ENCODE results near the gene FBXL19. TPM values are rescaled to one million over a fixed set of nuclear protein-coding genes. Genes with fewer than 3 reads are reported as not detected.

The FBXL19 gene
- total and polyA plus RNA-seq, 9 of the 15 experiments (the other 6 are each of a cell fraction or from before 2014, with no cell fraction given), result 0.13 to 48.0 (median 13.5) TPM; not detected in 1

DNA sequence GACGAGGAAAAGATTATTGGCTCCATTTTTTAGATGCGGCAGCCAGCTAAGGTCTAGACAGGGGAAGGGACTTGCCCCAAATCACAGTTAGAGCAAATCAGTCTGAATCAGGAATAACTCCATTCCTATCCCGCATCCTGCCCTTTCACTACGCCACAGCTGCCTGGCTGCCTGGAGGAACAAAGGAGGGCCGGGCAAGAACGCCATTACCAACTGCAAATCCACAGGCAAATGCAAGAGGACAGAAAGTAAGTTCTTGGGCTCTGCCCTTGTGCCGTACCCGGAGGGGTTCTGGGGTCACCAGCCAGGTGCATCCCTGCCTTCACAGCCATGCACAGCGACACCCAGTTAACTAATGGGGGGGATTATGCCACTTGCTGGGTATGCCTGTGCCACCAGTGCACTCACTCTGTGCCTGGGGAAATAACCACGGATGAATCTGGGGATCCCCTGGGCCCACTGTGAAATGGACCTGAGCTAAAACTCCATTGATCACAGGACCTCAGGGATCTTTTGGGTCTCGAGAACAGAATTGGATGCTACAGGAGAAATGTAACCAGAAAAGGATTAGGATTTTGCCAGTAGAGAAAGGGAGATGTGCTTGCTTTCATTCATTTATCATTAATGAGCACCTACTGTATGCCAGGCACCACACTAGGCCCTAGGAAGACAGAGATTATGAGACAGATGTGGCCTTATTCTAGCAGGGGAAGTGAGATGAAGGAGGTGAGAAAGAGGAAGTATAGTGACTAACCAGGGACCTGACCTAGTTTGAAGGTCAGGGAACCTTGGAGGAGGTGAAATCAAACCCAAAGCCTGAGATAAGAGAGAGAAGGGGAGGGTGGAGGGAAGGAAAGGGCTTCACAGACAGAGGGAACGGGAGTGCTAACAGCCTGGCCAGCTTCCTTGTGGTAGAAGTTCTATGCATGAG is 47.2 kb upstream of the FBXL19 start (continued):
- TF ChIP-seq NR2C2 (CRISPR knock-in tag; IDR thresholded peaks at IDR 0.05) (peak; percentile 35; the same call in 1 of the 2 replicates), NR2C2 (tag; IDR thresholded peaks at IDR 0.05) (peak; percentile 56; the same call in 1 of the 2 replicates), ESRRA (IDR thresholded peaks at IDR 0.05; ENCODE audit: borderline replicate concordance, low read depth) (peak; percentile 100), MTA2 (IDR thresholded peaks at IDR 0.05; ENCODE audit: low read depth) (0 out of 2 replicates have a peak, but pooled peaks have one; percentile 37), NR1H2 (CRISPR knock-in tag; IDR thresholded peaks at IDR 0.05) (0 out of 2 replicates have a peak, but pooled peaks have one; percentile 72), MEF2D (tag; conservative IDR thresholded peaks at IDR 0.05; ENCODE audit: low read depth) (peak; percentile 72; the same call in 1 of the 2 replicates), ETV5 (CRISPR knock-in tag; IDR thresholded peaks at IDR 0.05; ENCODE audit: low read depth) (peak; percentile 39; the same call in 1 of the 2 replicates), TOE1 (IDR thresholded peaks at IDR 0.05; ENCODE audit: borderline replicate concordance) (peak; percentile 70), TOE1 (CRISPR knock-in tag; IDR thresholded peaks at IDR 0.05; ENCODE audit: borderline replicate concordance, low read depth) (no peak), ZNF766 (CRISPR knock-in tag; conservative IDR thresholded peaks at IDR 0.05) (0 out of 2 replicates have a peak, but pooled peaks have one; percentile 55), CBX3 (IDR thresholded peaks at IDR 0.05; ENCODE audit: borderline replicate concordance in 1 of 2, low read length in 2 of 2) (peak in 1 of 2 experiments; percentile 36; a peak in 1 of 3 replicates)
- TF ChIP-seq, protein P1, sequence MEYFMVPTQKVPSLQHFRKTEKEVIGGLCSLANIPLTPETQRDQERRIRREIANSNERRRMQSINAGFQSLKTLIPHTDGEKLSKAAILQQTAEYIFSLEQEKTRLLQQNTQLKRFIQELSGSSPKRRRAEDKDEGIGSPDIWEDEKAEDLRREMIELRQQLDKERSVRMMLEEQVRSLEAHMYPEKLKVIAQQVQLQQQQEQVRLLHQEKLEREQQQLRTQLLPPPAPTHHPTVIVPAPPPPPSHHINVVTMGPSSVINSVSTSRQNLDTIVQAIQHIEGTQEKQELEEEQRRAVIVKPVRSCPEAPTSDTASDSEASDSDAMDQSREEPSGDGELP (CRISPR knock-in tag; IDR thresholded peaks at IDR 0.05; ENCODE audit: borderline replicate concordance), result no peak
- TF ChIP-seq, protein P2, sequence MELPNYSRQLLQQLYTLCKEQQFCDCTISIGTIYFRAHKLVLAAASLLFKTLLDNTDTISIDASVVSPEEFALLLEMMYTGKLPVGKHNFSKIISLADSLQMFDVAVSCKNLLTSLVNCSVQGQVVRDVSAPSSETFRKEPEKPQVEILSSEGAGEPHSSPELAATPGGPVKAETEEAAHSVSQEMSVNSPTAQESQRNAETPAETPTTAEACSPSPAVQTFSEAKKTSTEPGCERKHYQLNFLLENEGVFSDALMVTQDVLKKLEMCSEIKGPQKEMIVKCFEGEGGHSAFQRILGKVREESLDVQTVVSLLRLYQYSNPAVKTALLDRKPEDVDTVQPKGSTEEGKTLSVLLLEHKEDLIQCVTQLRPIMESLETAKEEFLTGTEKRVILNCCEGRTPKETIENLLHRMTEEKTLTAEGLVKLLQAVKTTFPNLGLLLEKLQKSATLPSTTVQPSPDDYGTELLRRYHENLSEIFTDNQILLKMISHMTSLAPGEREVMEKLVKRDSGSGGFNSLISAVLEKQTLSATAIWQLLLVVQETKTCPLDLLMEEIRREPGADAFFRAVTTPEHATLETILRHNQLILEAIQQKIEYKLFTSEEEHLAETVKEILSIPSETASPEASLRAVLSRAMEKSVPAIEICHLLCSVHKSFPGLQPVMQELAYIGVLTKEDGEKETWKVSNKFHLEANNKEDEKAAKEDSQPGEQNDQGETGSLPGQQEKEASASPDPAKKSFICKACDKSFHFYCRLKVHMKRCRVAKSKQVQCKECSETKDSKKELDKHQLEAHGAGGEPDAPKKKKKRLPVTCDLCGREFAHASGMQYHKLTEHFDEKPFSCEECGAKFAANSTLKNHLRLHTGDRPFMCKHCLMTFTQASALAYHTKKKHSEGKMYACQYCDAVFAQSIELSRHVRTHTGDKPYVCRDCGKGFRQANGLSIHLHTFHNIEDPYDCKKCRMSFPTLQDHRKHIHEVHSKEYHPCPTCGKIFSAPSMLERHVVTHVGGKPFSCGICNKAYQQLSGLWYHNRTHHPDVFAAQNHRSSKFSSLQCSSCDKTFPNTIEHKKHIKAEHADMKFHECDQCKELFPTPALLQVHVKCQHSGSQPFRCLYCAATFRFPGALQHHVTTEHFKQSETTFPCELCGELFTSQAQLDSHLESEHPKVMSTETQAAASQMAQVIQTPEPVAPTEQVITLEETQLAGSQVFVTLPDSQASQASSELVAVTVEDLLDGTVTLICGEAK (IDR thresholded peaks at IDR 0.05), result peak; percentile 32; the same call in 1 of the 2 replicates
- TF ChIP-seq, protein P2 (CRISPR knock-in tag; IDR thresholded peaks at IDR 0.05), result no peak
- TF ChIP-seq, protein P3, sequence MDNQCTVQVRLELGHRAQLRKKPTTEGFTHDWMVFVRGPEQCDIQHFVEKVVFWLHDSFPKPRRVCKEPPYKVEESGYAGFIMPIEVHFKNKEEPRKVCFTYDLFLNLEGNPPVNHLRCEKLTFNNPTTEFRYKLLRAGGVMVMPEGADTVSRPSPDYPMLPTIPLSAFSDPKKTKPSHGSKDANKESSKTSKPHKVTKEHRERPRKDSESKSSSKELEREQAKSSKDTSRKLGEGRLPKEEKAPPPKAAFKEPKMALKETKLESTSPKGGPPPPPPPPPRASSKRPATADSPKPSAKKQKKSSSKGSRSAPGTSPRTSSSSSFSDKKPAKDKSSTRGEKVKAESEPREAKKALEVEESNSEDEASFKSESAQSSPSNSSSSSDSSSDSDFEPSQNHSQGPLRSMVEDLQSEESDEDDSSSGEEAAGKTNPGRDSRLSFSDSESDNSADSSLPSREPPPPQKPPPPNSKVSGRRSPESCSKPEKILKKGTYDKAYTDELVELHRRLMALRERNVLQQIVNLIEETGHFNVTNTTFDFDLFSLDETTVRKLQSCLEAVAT (IDR thresholded peaks at IDR 0.05), result peak; percentile 21 to 43; a peak in 1 of 4 replicates

Measured in K562 (cell line).